ENCODE data around the gene RPGR. TPM values are rescaled to one million over a fixed set of nuclear protein-coding genes. Genes with fewer than 3 reads are reported as not detected.

RPGR gene
- polyA plus RNA-seq, 1 donor (not counting 4 experiments of a cell fraction or from before 2014, with no cell fraction given): 2.4 TPM

- dilution Hi-C loops (cut with MboI; ENCODE audit: extremely low pct_ligation_motif_present, low sequenced_read_pairs): no loop called here
- Histone ChIP-seq H3K4me1 (ENCODE audit: control insufficient read depth, extremely low read depth, insufficient read depth, low read length) (no peaks in the 10 kb centered on the region), H3K36me3 (ENCODE audit: control insufficient read depth in 2 of 2, extremely low read depth in 1 of 2, insufficient read depth in 2 of 2, low read length in 2 of 2) (no peaks in the 10 kb centered on the region), H3K27ac (ENCODE audit: control insufficient read depth, insufficient read depth, low read length) (no peak within 1 kb of the TSS), H3K4me2 (ENCODE audit: control insufficient read depth, extremely low read depth, insufficient read depth, low read depth, low read length) (no peak within 1 kb of the TSS), H3K27me3 (ENCODE audit: control insufficient read depth, extremely low read depth, insufficient read depth, low read length) (no peaks in the 10 kb centered on the region), H2AFZ (ENCODE audit: control insufficient read depth, low read length) (no peak within 1 kb of the TSS), H3K9ac (ENCODE audit: control insufficient read depth, extremely low read depth, insufficient read depth, low read length) (no peak within 1 kb of the TSS), H3K9me3 (ENCODE audit: control insufficient read depth, low read depth, low read length) (no peaks in the 10 kb centered on the region), H4K20me1 (ENCODE audit: control insufficient read depth, extremely low read depth, insufficient read depth, low read length) (no peaks in the 10 kb centered on the region), H3K9me1 (ENCODE audit: control insufficient read depth, extremely low read depth, insufficient read depth, low read length) (no peaks in the 10 kb centered on the region), H3K79me2 (ENCODE audit: control insufficient read depth, insufficient read depth, low read length) (no peaks in the 10 kb centered on the region), H3K4me3 (ENCODE audit: control insufficient read depth in 2 of 3, extremely low read depth in 1 of 3, insufficient read depth in 2 of 3, low read depth in 1 of 3, low read length in 3 of 3) (no peak within 1 kb of the TSS)
- DNase-seq (ENCODE audit: low read depth, low spot score): no peak
- TF ChIP-seq EZH2 (IDR thresholded peaks at IDR 0.05; ENCODE audit: low read length) (no peak), CTCF (optimal IDR thresholded peaks at IDR 0.05 in 1 of 3, IDR thresholded peaks at IDR 0.05 in 1 of 3, conservative IDR thresholded peaks at IDR 0.05 in 1 of 3; ENCODE audit: extremely low read depth in 1 of 3, insufficient read depth in 2 of 3, low read length in 3 of 3) (no peak)
- FAIRE-seq: no peak
Observed at GRCh38 chrX:38352362-38352761, 25.1 kb upstream of the RPGR start, which contains the start of gene OTC. Gene OTC, plus strand, starts transcription at chrX:38352604. Its CDS starts 93 bp downstream, at chrX:38352697.

GRCh38 chrX:38351346-38351745 lies 24.0 kb upstream of the RPGR start:
- Histone ChIP-seq H4K20me1 (ENCODE audit: control insufficient read depth, extremely low read depth, insufficient read depth, low read length) (no peaks in the 10 kb centered on the region), H3K4me3 (ENCODE audit: control insufficient read depth in 2 of 3, extremely low read depth in 1 of 3, insufficient read depth in 2 of 3, low read depth in 1 of 3, low read length in 3 of 3) (no peak overlapping the region), H3K9me1 (ENCODE audit: control insufficient read depth, extremely low read depth, insufficient read depth, low read length) (no peaks in the 10 kb centered on the region), H2AFZ (ENCODE audit: control insufficient read depth, low read length) (no peak overlapping the region), H3K27me3 (ENCODE audit: control insufficient read depth, extremely low read depth, insufficient read depth, low read length) (no peaks in the 10 kb centered on the region), H3K36me3 (ENCODE audit: control insufficient read depth in 2 of 2, extremely low read depth in 1 of 2, insufficient read depth in 2 of 2, low read length in 2 of 2) (no peaks in the 10 kb centered on the region), H3K9ac (ENCODE audit: control insufficient read depth, extremely low read depth, insufficient read depth, low read length) (no peak overlapping the region), H3K27ac (ENCODE audit: control insufficient read depth, insufficient read depth, low read length) (no peak overlapping the region), H3K4me2 (ENCODE audit: control insufficient read depth, extremely low read depth, insufficient read depth, low read depth, low read length) (no peak overlapping the region), H3K9me3 (ENCODE audit: control insufficient read depth, low read depth, low read length) (no peaks in the 10 kb centered on the region), H3K79me2 (ENCODE audit: control insufficient read depth, insufficient read depth, low read length) (no peaks in the 10 kb centered on the region), H3K4me1 (ENCODE audit: control insufficient read depth, extremely low read depth, insufficient read depth, low read length) (no peaks in the 10 kb centered on the region)
- DNase-seq (ENCODE audit: low read depth, low spot score): no peak
- dilution Hi-C loops (cut with MboI; ENCODE audit: extremely low pct_ligation_motif_present, low sequenced_read_pairs): no loop called here
- TF ChIP-seq EZH2 (IDR thresholded peaks at IDR 0.05; ENCODE audit: low read length) (no peak), CTCF (optimal IDR thresholded peaks at IDR 0.05 in 1 of 3, IDR thresholded peaks at IDR 0.05 in 1 of 3, conservative IDR thresholded peaks at IDR 0.05 in 1 of 3; ENCODE audit: extremely low read depth in 1 of 3, insufficient read depth in 2 of 3, low read length in 3 of 3) (no peak)
- FAIRE-seq: no peak

Data from keratinocyte (primary cell).